NB4 (cell line): ENCODE data around the gene PIK3AP1.

Source experiments
- MYC ChIP-seq: IDR thresholded peaks from 2 replicates; pipeline ENCODE4 v1.6.1; 2011; ENCODE audit warnings: low read depth, low read length
- POLR2A ChIP-seq: IDR thresholded peaks from 2 replicates; pipeline ENCODE4 v1.6.1; 2011; ENCODE audit warnings: mild to moderate bottlenecking; ENCODE audit not compliant: insufficient read length; ENCODE audit errors: extremely low read depth
- TF ChIP-seq, protein P1 (sequence below): IDR thresholded peaks from 2 replicates; pipeline ENCODE4 v1.6.1; 2011; ENCODE audit warnings: low read depth, low read length
- TF ChIP-seq, protein P2 (sequence below): IDR thresholded peaks from one replicate; pipeline ENCODE4 v1.5.1; 2012; ENCODE audit warnings: low read depth, low read length

DNA sequence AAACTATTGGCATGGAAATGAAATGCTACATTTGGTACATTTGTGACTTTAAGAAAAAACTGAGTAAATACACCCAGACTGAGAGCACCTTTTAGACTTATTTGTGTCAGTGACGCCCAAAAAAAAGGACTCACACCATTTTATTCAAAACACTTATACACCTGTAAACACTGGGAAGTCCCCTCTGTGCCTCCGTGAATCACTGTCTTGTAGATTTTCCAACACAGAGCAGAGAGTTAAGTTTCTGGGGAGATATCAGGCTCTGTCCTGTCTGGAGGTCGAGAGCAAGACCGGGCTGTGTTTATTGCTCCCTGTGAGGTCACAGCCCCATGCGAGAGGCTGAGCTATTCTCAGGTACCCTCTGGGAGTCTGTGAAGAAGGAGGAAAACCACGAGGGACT lies 72.8 kb downstream of the PIK3AP1 start:
- TF ChIP-seq, protein P1, sequence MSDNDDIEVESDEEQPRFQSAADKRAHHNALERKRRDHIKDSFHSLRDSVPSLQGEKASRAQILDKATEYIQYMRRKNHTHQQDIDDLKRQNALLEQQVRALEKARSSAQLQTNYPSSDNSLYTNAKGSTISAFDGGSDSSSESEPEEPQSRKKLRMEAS, result no peak
- TF ChIP-seq, protein P2, sequence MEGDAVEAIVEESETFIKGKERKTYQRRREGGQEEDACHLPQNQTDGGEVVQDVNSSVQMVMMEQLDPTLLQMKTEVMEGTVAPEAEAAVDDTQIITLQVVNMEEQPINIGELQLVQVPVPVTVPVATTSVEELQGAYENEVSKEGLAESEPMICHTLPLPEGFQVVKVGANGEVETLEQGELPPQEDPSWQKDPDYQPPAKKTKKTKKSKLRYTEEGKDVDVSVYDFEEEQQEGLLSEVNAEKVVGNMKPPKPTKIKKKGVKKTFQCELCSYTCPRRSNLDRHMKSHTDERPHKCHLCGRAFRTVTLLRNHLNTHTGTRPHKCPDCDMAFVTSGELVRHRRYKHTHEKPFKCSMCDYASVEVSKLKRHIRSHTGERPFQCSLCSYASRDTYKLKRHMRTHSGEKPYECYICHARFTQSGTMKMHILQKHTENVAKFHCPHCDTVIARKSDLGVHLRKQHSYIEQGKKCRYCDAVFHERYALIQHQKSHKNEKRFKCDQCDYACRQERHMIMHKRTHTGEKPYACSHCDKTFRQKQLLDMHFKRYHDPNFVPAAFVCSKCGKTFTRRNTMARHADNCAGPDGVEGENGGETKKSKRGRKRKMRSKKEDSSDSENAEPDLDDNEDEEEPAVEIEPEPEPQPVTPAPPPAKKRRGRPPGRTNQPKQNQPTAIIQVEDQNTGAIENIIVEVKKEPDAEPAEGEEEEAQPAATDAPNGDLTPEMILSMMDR, result no peak
- TF ChIP-seq POLR2A (no peak), MYC (no peak)
